ENCODE measurements around the gene AP2B1. TPM values are rescaled to one million over a fixed set of nuclear protein-coding genes. Genes with fewer than 3 reads are reported as not detected.

AP2B1 gene
- total RNA-seq, 1 experiment from 2014 or later, result 195 TPM

GRCh38 chr17:35740997-35741931 lies 154.1 kb downstream of the AP2B1 start (continued):
- TF ChIP-seq AFF4 (CRISPR knock-in tag; IDR thresholded peaks at IDR 0.05; ENCODE audit: borderline replicate concordance), result no peak; the same call in 1 of the 2 replicates
- TF ChIP-seq SMAD4 (CRISPR knock-in tag; IDR thresholded peaks at IDR 0.05), result no peak
- TF ChIP-seq NR2C2 (CRISPR knock-in tag; IDR thresholded peaks at IDR 0.05), result peak; percentile 77
- TF ChIP-seq NFYB (CRISPR knock-in tag; conservative IDR thresholded peaks at IDR 0.05; ENCODE audit: low read depth), result peak; percentile 71
- peak; percentile 96; the same call in 1 of the 2 replicates for TF ChIP-seq NR3C1 (CRISPR knock-in tag; conservative IDR thresholded peaks at IDR 0.05; ENCODE audit: low read depth)
- no peak for TF ChIP-seq ZNF396 (CRISPR knock-in tag; IDR thresholded peaks at IDR 0.05; ENCODE audit: borderline replicate concordance)
- TF ChIP-seq IRF2 (CRISPR knock-in tag; IDR thresholded peaks at IDR 0.05; ENCODE audit: borderline replicate concordance, low read depth), result peak; percentile 88; the same call in 1 of the 2 replicates
- peak; percentile 96 for TF ChIP-seq TCF7 (CRISPR knock-in tag; IDR thresholded peaks at IDR 0.05; ENCODE audit: low read depth)
- no peak for TF ChIP-seq SOX15 (CRISPR knock-in tag; IDR thresholded peaks at IDR 0.05)
- TF ChIP-seq, protein P1, sequence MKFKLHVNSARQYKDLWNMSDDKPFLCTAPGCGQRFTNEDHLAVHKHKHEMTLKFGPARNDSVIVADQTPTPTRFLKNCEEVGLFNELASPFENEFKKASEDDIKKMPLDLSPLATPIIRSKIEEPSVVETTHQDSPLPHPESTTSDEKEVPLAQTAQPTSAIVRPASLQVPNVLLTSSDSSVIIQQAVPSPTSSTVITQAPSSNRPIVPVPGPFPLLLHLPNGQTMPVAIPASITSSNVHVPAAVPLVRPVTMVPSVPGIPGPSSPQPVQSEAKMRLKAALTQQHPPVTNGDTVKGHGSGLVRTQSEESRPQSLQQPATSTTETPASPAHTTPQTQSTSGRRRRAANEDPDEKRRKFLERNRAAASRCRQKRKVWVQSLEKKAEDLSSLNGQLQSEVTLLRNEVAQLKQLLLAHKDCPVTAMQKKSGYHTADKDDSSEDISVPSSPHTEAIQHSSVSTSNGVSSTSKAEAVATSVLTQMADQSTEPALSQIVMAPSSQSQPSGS (CRISPR knock-in tag; IDR thresholded peaks at IDR 0.05; ENCODE audit: borderline replicate concordance, low read depth), result peak; percentile 91; the same call in 1 of the 2 replicates
- no peak for TF ChIP-seq ZNF263 (CRISPR knock-in tag; IDR thresholded peaks at IDR 0.05; ENCODE audit: low read depth)
- no peak for TF ChIP-seq CTCF (IDR thresholded peaks at IDR 0.05)
- TF ChIP-seq TEAD1 (CRISPR knock-in tag; IDR thresholded peaks at IDR 0.05), result peak; percentile 97
- TF ChIP-seq, protein P2, sequence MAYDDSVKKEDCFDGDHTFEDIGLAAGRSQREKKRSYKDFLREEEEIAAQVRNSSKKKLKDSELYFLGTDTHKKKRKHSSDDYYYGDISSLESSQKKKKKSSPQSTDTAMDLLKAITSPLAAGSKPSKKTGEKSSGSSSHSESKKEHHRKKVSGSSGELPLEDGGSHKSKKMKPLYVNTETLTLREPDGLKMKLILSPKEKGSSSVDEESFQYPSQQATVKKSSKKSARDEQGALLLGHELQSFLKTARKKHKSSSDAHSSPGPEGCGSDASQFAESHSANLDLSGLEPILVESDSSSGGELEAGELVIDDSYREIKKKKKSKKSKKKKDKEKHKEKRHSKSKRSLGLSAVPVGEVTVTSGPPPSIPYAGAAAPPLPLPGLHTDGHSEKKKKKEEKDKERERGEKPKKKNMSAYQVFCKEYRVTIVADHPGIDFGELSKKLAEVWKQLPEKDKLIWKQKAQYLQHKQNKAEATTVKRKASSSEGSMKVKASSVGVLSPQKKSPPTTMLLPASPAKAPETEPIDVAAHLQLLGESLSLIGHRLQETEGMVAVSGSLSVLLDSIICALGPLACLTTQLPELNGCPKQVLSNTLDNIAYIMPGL (CRISPR knock-in tag; IDR thresholded peaks at IDR 0.05), result peak; percentile 73; the same call in 1 of the 2 replicates
- no peak for TF ChIP-seq NFATC4 (CRISPR knock-in tag; IDR thresholded peaks at IDR 0.05)
- TF ChIP-seq CREB1 (CRISPR knock-in tag; IDR thresholded peaks at IDR 0.05), result peak; percentile 93; the same call in 1 of the 2 replicates
- TF ChIP-seq ATF1 (CRISPR knock-in tag; IDR thresholded peaks at IDR 0.05), result no peak
- TF ChIP-seq JAZF1 (CRISPR knock-in tag; IDR thresholded peaks at IDR 0.05), result no peak
- no peak for TF ChIP-seq GRHL2 (CRISPR knock-in tag; IDR thresholded peaks at IDR 0.05; ENCODE audit: insufficient replicate concordance, severe bottlenecking)
- TF ChIP-seq ZBTB43 (CRISPR knock-in tag; IDR thresholded peaks at IDR 0.05), result peak; percentile 98
- TF ChIP-seq ZNF281 (CRISPR knock-in tag; IDR thresholded peaks at IDR 0.05), result peak; percentile 96
- TF ChIP-seq ESRRA (CRISPR knock-in tag; IDR thresholded peaks at IDR 0.05; ENCODE audit: borderline replicate concordance), result peak; percentile 97
- TF ChIP-seq, protein P3, sequence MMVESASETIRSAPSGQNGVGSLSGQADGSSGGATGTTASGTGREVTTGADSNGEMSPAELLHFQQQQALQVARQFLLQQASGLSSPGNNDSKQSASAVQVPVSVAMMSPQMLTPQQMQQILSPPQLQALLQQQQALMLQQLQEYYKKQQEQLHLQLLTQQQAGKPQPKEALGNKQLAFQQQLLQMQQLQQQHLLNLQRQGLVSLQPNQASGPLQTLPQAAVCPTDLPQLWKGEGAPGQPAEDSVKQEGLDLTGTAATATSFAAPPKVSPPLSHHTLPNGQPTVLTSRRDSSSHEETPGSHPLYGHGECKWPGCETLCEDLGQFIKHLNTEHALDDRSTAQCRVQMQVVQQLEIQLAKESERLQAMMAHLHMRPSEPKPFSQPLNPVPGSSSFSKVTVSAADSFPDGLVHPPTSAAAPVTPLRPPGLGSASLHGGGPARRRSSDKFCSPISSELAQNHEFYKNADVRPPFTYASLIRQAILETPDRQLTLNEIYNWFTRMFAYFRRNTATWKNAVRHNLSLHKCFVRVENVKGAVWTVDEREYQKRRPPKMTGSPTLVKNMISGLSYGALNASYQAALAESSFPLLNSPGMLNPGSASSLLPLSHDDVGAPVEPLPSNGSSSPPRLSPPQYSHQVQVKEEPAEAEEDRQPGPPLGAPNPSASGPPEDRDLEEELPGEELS (CRISPR knock-in tag; IDR thresholded peaks at IDR 0.05), result peak; percentile 98
